Hepatic stellate cell (primary cell): ENCODE measurements around the gene LRRC27.

Experiments used
- DNase-seq: peaks from one replicate; pipeline ENCODE4 v3.0.0; 2011; ENCODE audit warnings: low spot score

Gene LRRC27

DNA sequence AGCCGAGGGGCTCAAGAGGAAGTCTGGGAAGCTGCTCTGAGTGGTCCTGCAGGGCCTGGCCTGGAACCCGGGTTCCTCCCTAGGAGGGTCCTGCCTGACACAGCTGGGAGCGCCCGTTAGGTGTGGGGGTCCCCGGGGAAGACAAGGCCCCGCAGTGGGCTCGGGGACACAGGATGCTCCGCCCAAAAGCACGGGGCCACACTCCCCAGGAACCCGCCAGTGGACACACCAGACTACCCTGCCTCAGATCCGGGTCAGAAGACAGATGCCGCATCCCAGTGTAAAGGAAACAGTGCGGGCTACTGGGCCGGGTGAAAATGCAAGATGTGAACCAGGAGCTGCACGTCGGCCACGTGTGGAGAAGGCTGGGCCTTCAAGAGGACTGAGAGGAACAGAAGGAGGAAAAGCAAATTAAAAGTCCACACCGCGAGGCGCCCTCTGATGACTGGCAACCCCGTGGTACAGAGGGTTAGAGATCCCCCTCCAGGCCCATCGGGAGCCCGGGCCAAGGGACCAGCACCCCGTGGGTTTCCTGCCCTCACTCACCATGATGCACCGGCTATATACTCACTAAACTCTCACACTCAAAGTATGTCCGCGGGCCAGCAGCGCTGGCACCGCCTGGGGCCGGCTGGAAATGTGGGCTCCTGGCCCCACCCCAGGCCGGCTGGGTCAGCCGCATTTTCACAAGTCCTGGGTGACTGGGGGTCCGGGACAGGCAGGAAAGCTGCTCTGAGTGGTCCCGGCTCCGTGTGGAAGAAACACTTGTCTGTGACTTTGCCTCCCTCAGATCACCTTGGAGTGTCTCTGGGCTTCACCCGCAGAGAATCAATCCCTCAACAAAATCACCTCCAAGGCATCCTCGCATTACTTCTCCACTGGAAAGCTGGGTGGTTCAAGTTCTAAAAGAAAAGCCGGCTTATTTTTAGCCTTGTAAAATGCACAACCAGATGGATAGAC, 30.3 kb upstream of the LRRC27 start:
- DNase-seq = no peak

DNA sequence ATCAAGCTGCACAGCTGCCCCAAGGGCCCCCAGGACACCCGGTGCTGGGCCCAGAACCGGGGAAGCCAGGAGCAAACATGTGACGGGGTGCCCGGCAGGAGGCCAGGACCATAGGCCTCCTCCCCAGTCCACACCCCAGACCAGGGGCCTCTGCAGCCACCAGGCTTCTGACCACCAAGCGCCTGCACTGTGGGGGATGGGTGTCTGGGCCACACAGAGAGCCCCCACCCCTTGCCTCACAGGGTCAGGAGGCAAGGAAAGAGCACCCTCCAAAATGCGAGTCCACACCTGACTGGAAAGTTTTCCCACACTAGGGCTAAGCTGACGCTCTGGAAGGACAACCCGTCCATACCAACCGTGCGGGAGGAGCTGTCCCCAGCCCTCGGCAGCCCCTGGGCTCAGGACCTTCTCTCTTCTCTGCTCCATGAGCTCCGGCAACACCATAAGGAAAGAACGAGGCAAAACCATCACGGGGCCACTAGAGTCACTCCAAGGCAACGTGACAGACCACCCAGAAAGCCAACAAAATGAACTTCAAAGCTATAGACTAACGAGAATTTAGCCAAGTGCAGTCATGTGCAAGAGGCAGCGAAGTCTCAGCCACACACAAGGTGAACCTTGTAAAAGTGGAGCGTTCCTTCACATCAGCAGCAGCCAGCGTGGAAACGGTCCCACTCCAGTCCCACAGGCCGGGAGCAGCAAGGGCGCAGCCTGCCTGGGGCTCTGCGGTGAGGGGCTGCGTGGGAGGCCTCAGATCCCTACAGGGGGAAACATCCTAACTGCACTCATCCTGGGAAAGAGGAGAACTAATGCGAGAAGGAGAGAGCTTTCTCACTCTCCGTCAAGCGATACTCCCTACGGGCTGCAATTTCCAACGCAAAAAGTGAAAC, 29.3 kb upstream of the LRRC27 start:
- no peak for DNase-seq

DNA sequence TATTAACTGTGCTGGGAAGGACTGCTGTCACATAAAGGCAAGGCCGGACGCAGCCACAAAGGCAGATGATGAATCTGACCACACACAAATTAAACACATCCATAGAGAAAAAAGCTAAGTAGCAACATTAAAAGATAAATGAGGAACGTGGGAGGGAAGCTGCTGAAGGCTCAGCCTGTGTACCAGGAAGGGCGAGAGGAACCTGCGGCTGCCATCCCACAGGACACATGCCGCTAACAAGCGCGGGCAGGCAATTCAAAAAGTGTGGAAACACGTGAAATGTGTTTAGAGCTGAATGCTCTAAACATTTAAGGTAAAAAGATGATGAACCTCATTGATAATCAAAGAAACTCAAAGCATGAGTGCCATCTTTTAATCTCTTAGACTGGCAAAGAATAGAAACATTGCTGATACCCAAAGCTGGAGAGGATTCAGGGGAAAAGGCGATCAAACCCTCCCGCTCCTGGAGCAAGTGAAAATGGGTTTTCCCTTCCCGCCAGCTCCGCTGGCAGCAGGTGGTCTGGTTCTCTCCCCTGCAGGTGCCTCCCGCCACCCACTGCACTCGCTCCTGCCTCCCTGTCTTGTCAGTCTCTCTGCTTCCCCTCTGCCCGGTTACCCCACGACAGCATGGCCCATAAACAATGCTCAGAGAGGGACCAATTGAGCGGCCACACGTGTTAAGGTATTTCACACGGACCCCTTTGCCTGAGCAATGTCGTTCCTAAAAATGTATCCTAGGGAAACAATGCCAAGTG, 28.5 kb upstream of the LRRC27 start:
- no peak for DNase-seq

DNA sequence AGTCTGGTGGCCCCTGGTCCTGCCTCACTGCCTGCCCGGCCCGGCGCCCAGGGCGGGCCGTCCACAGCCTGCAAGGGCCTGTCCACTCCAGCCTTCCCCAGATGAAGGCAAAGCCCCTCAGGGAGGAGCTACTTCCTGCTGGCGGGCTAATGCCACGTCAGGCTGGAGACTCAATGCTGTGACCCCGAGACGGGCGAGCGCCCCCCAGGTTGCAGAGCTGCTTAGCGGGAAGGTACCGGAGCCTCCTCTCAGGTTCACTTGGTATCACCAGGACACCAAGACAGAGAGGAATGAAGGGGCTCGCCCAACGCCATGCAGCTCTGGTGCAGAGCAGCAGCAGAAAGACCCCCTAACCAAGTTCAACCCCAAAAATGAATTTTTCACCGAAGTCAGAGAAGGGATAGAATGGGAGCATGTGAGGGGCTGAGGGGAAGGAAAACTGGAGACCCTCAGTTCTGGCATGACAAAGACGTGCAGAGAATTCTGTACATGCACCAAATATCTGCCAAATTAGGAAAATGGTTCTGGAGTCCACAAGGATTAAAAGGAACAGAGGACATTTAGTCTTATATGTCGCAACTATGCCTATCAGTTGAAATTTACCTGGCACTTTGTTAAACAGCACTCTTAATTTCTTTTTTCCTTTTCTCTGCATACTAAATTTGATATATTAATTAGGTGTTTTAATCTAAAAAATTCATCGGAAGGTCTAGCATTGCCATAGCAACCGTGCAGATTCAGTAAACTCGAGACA, 27.1 kb upstream of the LRRC27 start:
- DNase-seq = no peak

DNA sequence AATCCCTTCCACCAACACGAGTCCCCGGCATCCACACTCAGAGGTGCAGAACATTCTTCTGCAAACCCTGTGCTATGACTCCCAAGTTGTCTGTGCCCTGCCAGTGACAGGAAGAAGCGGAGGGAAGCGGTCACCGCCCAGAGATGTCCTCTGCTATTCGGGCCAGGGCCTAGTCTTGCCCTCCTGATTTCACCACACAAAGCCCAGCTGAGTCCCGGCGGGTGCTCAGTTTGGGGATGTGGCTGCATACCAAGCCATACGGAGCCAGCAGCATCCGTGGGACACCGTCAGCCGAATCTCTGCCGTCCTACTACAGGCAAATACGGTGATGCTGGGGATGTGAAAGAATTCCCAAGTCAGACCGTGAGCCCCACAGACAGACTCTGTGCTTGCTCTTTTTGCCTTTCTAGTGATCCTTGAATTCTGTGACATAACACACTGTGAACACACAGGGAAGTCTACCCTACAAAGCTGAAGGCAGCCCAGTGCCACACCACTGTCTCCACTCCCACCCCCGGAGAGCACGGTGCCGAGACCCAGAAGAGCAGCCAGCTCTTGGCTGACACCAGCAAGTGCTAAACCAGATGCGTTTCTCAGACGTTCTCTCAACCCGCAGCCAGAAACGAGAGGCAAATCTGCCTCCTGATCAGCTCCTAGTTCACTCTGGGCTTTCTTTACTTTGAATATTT, 26.2 kb upstream of the LRRC27 start:
- no peak for DNase-seq

DNA sequence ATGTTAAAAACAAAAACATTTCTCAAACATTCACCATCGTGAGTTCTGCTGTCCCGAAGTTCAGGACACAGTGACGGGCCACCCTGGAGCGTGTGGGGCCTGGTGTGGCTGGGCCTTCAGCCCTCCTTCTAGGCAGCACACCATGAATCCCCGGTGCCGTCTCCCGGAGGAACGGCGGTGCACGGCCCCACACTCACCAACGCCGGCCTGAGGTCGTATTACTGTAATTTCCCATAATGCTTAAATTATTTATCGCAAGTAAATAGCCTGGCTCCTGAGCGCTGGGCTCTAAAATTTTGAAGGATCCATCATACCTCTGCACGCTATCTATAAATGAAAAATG, 25.7 kb upstream of the LRRC27 start:
- no peak for DNase-seq

DNA sequence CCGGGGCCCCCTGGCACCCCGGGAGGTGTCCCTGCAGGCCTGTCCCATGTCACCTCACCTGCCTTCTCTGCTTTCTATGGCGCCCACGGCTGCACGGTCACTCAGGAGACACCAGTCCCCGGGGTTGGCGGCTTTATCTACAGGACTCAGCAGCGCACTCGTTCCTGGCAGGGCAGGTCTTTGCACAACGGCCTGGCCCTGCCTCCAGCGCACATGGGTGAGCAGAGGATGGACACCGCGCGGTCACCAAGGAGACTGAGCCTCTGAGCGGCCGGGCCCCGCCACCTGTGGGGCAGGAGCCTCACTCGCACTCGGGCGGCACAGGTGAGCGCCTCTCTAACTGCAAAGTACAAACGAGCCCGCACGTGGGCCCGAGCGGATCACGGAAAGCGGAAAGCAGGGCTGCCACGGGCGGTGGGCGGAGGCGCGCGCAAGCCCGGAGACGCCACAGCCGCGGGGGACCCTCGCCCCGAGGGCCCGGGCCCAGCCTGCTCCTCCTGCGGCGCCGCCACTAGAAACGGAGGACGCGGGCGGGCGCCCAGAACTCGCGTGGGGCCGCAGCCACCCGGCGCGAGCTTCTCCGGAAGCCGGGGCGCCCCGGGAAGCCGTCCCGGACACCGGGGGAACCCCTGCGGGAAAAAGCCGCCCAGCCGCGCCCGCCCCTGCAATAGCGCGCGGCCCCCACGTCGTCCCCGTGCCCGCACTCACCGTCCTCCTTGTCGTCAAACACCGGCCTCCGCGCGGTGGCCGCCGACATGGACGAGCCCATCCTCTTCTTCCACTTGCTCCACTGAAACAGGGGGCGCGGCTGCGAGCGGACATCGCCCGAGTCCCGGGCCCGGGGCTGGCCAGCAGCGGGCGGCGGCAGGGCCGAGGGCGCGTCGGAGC, 24.9 kb upstream of the LRRC27 start:
- no peak for DNase-seq

DNA sequence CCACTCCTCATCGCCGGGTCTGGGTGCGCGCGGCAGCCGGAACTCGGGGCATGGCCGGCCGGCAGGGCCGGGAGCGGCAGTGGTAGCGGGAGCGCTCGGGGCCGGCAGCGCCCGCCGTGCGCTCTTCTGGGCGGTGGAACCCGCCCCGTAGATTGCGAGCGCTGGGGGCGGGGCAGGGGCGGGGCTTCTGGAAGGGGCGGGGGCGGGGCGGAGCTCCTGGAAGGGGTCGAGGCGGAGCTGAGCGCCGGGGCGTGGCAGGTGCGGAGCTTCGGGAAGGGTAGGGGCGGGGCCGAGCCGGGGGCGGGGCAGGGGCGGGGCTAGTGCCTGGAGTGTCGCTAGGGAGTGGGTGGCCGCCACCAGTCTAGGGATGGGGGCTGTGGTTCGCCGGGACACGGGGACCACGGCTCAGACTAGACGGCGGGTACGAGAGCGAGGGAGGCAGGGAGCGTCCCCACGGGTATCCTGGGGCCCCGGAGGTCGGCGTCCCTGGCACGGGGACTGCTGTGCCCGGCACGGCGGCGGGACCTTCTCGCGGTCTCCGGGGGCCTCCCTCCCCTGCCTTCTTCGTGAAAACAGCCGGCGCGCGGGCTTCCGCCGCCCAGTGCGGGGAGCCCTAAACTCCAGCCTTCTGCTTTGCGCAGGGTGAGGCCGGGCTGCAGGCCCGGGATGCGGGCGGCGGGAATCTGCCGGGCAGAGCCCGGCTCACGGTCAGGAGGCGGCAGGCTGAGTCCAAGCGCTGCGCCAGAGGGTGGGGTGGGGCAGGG, 24.0 kb upstream of the LRRC27 start, which contains the start of gene STK32C:
TSS of gene STK32C (minus strand) at position 128 of the 764 bp plus-strand sequence. CDS start at position 11, 117 bp downstream.
- peak; percentile 97 for DNase-seq

DNA sequence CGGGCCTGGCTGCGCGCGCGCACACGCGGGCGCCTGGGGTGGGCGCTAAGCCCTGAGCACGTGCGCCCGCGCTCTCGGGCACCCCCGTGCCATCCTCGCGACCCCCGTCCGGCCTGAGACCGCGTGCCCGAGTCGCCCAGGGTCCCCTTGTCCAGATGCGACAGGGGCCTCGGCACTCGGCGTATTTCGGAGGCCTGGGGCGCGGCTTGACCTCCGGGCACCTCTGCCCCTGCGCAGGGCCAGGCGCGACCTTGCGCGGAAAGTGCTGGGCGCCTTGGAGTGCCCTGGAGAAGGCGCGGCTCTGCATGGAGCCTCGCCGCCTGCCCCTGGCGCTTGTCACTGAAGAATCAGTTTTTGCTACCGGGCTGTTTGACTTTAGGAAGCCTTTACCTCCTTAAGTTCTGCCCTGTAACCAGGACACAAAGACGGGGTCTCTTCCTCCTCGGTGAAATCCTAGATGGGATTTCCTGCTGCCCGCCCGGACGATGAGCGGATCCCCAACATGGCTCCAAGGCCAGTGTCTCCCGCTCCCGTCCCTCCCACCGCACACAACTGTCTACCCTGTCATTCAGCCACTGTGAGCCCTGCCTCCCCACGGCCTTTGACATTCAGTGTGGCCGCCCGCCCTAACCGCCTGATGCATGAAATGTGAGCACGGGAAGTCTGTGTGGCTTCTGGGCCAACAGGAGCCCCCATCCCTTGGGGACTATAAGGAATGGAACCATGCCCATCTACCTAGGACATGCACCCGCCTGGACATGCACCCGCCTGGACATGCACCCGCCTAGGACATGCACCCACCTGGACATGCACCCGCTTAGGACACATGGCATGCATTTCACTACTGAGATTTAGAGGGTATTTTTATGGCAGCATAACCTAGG, 23.2 kb upstream of the LRRC27 start:
- no peak for DNase-seq

DNA sequence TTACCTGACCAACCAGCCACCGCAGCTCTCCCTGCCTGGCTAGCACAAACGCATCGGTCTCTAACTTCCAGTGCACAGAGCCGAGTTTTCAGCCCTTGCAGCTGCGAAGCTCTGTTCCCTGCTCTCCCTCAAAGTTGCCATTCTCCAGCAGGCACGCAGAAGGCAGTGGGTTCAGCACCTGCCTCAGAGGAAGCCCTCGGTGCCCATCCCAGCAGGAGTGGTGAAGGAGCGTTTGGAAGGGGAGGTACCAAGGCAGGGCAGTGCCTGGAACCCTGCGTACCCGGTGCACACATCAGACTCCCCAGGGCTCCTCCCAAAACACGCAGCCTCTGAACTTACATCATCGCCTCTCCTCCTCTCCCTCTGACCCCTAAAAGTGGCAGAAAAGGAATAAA, 22.5 kb upstream of the LRRC27 start:
- no peak for DNase-seq

DNA sequence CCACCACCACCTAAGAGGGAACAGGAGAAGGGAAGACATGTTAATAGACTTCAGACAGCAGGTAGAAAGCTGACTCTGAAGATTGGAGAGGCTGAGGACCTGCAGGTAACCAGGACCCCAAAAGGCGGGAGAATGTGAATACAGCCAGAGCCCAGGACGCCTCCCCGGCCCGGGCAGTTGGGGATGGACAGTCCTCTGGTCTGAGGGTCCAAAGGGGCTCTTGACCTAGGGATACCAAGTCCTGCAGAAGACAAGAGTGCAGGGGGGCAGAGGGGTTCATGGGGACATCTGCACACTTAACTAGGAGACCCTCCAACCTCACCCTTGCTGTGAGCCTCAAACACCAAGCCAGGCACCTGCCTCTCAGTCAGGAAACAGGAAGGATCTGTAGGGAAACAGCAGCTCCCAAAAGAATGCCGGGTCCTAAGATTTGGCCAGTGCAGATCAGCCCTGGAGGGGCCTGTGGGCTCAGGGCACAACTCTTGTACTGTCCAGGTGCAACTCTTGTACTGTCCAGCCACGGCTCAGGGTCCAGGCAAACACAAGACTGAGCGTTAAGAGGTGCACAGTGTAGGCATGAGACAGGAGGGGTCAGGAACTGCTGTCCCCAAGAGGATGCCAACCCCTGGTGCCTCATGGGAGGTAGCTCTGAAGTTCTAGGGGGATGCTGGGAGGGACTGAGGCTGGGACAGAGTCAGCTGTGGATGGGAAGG, 22.0 kb upstream of the LRRC27 start:
- DNase-seq = no peak

DNA sequence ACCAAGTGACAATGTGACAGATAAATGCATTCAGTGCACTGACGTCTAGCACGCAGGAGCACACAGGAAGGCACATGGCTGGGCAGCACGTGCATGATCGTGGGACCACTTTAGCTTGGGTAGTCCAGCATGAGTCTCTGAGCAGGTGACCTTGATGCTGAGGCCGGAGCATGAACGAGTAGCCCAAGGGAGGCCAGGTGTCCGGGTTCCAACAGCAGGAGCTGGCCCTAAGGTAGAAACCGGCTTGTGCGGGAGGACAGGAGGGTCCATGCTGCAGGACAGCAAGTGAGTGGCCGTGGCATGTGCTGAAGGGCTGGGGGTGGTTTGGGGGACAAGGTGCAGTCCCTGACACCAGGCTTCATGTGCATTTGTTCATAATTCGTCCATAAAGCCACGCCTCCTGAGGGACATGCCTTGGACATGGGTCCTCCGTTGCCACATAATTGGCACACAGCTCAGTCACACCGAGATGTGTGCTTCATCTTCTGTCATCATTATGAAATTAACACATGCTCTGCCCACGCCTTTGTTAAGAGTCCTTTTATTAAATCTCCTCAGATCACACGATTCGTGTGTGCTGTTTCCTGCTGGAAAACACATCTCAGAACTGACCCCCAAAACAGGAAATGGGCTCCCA, 21.2 kb upstream of the LRRC27 start:
- no peak for DNase-seq

- no peak for DNase-seq
These were observed 20.6 kb upstream of the LRRC27 start for GRCh38 chr10:132311338-132311939.

GRCh38 chr10:132313305-132313704, 18.7 kb upstream of the LRRC27 start:
- no peak for DNase-seq

DNA sequence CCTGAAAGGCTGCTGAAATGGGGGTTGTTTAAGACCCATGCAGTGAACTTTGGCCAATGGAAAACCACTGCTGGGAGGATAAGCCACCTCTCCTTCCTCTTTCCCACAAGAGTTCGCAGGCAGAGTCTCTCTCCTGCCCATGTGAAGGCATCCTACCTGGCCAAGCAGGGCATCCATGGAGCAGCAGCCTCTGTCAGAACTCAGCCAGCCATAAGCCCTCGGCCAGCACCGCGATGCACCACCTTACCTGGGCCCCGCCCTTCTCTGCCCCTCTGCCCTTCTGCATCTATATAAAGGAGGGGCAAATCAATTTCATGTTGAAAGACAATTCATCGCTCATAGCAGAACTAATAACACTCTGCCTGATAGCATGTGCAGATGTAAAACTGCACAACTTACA, 18.1 kb upstream of the LRRC27 start:
- no peak for DNase-seq

GRCh38 chr10:132314336-132314735, 17.7 kb upstream of the LRRC27 start:
- no peak for DNase-seq
